WTC11 (cell line): Measurements from ENCODE around the gene B4GAT1.

Experiments
- AFF4 ChIP-seq: sonication (generic); formaldehyde crosslinking; IDR thresholded peaks from 2 replicates; pipeline ENCODE4 v1.8.1; 2023; ENCODE audit warnings: mild to moderate bottlenecking, missing genetic modification reagents, borderline replicate concordance
- CTCF ChIP-seq: fragments of 200-600 bp; IDR thresholded peaks from 2 replicates; pipeline ENCODE4 v1.8.0; 2022; ENCODE audit warnings: antibody characterized with exemption
- MAX ChIP-seq: sonication (generic); formaldehyde crosslinking; IDR thresholded peaks from 2 replicates; pipeline ENCODE4 v1.8.0; 2022; ENCODE audit warnings: mild to moderate bottlenecking, missing genetic modification reagents
- NR2C2 ChIP-seq: sonication (generic); formaldehyde crosslinking; IDR thresholded peaks from 2 replicates; pipeline ENCODE4 v1.8.0; 2022; ENCODE audit warnings: mild to moderate bottlenecking, missing genetic modification reagents
- PRDM15 ChIP-seq: sonication (generic); formaldehyde crosslinking; IDR thresholded peaks from 2 replicates; pipeline ENCODE4 v1.8.0; 2022; ENCODE audit warnings: missing genetic modification reagents
- STAT6 ChIP-seq: sonication (generic); formaldehyde crosslinking; conservative IDR thresholded peaks from 2 replicates; pipeline ENCODE4 v1.8.1; 2023; ENCODE audit warnings: mild to moderate bottlenecking, low read depth, missing genetic modification reagents, moderate library complexity
- ZNF416 ChIP-seq: fragments of 250-450 bp; sonication (Bioruptor Pico); IDR thresholded peaks from 2 replicates; pipeline ENCODE4 v1.9.0; 2021; ENCODE audit warnings: mild to moderate bottlenecking, inconsistent platforms

- TF ChIP-seq AFF4 (no peak), PRDM15 (CRISPR knock-in tag) (no peak), CTCF (no peak), NR2C2 (CRISPR knock-in tag) (no peak), ZNF416 (no peak), STAT6 (no peak), MAX (no peak)
Measured at GRCh38 chr11:66313321-66314185, 33.9 kb downstream of the B4GAT1 start.
